Activated T-cell treated with anti-CD3 and anti-CD28 coated beads, Interleukin-2, amount 50 U/mL, for 72 hours (primary cell): ENCODE results near the gene SRSF11. TPM values are rescaled to one million over a fixed set of nuclear protein-coding genes. Genes with fewer than 3 reads are reported as not detected.
"Not testable (repeated sequence)": the region's sequence is repeated elsewhere in the genome, so short reads cannot be mapped to it uniquely, and the experiment has no call there.

Experiments used
- ATAC-seq, 2 donors: fragments of 150-1000 bp; cut with Tn5 transposase; replicated peaks in 1 of 2; 2 replicates each; pipeline ENCODE4 v1.10.0; 2021; ENCODE audit warnings: moderate library complexity in 2 of 2, mild to moderate bottlenecking in 1 of 2
- DNase-seq, 2 donors: peaks; one replicate each; pipeline ENCODE4 v3.0.0; 2021 to 2022; ENCODE audit warnings: mixed read lengths in 1 of 2
- H3K27ac Mint-ChIP-seq: one replicate; pipeline ENCODE4 v1.8.0; 2022; ENCODE audit warnings: mild to moderate bottlenecking, moderate library complexity, mixed read lengths
- H3K27me3 Mint-ChIP-seq: one replicate; pipeline ENCODE4 v1.8.0; 2022; ENCODE audit warnings: low read depth, mixed read lengths
- H3K36me3 Mint-ChIP-seq, 2 donors: one replicate each; pipeline ENCODE4 v1.8.0; 2022; ENCODE audit warnings: mixed read lengths in 2 of 2, mild to moderate bottlenecking in 1 of 2; ENCODE audit not compliant: insufficient read depth in 2 of 2
- H3K4me1 Mint-ChIP-seq: one replicate; pipeline ENCODE4 v1.8.0; 2022; ENCODE audit warnings: low read depth, mixed read lengths
- H3K4me3 Mint-ChIP-seq, 2 donors: one replicate each; pipeline ENCODE4 v1.8.0; 2022; ENCODE audit warnings: mild to moderate bottlenecking in 2 of 2, mixed read lengths in 2 of 2, moderate library complexity in 2 of 2
- H3K9me3 Mint-ChIP-seq, 2 donors: one replicate each; pipeline ENCODE4 v1.8.0; 2022; ENCODE audit warnings: mixed read lengths in 2 of 2
- total RNA-seq, 2 donors: library from RNA; stranded (reverse); gene quantifications; one replicate each; pipeline ENCODE4 v1.2.3, GENCODE V29; 2022

SRSF11 gene, protein sequence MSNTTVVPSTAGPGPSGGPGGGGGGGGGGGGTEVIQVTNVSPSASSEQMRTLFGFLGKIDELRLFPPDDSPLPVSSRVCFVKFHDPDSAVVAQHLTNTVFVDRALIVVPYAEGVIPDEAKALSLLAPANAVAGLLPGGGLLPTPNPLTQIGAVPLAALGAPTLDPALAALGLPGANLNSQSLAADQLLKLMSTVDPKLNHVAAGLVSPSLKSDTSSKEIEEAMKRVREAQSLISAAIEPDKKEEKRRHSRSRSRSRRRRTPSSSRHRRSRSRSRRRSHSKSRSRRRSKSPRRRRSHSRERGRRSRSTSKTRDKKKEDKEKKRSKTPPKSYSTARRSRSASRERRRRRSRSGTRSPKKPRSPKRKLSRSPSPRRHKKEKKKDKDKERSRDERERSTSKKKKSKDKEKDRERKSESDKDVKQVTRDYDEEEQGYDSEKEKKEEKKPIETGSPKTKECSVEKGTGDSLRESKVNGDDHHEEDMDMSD
- total RNA-seq, result 100 to 1,000 TPM; 245 TPM

DNA sequence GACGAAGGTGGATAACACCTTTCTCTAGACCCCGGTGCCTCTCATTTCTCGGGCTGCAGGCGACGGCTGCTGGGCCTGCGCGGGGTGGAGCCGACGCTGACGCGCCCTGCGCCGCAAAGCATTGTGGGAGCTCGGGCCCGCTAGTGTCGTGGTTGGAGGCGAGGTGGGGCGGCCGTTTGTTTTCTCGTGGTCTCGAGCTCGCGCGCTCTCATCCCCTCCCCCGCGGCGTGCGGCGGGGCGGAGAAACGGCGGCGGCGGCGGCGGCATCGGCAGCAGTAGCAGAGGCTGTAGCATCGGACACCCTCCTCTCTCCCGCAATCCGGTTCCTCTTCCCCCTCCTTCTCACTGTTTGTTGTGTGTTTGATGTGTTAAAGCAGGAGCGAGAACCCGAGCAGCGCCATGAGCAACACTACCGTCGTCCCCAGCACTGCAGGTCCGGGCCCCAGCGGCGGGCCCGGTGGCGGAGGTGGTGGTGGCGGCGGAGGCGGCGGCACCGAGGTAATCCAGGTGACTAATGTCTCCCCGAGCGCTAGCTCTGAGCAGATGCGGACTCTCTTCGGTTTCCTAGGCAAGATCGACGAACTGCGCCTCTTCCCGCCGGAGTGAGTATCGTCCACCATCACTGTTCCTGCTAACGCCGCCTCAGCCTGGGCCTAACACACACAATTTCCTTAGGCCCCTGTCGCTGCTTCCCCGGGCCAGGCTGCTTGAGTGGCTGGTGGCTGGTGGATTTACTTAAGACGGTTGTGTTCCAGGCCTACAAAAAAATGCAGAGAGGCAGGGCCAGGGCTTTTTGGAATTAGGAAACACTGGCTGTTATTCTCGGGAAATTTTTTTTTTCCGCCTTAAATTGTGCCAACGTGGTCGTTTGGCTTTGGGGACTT is at the start of gene SRSF11:
Gene SRSF11 (plus strand): TSS at position 143 of the 884 bp plus-strand sequence. CDS start 257 bp downstream, at position 400.
- DNase-seq, result peak; percentile 96 to 97
- H3K27me3 Mint-ChIP-seq, result no peaks in the 10 kb centered on the region
- H3K27ac Mint-ChIP-seq, result peak within 1 kb of the TSS; percentile 100
- peaks cover 3 to 33% of the 10 kb centered on the region in 2 donors for H3K36me3 Mint-ChIP-seq
- H3K9me3 Mint-ChIP-seq, result no peaks in the 10 kb centered on the region
- peaks cover 56% of the 10 kb centered on the region for H3K4me1 Mint-ChIP-seq
- peak; percentile 93 to 95 for ATAC-seq
- peak within 1 kb of the TSS; percentile 94 to 99 for H3K4me3 Mint-ChIP-seq

DNA sequence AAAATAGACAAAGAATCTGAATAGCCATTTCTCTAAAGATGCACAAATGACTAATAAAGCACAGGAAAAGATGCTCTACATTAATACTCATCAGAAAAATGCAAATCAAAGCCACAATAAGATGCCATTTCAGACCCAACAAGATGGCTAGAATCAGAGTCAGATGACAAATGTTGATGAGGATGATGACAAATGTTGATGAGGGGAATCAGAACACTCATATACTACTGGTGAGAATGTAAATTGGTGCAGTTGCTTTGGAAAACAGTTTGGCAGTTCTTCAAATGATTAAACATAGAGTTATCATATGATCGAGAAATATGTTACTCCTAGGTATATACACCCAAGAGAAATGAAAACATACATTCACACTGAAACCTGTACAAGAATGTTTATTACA is 49.7 kb upstream of the SRSF11 start:
- Mint-ChIP-seq H3K4me1 (peaks cover 20% of the 10 kb centered on the region), H3K27ac (no peak overlapping the region), H3K36me3 (peaks cover 3 to 5% of the 10 kb centered on the region in 2 donors), H3K4me3 (no peak overlapping the region), H3K9me3 (no peaks in the 10 kb centered on the region), H3K27me3 (no peaks in the 10 kb centered on the region)
- peak in 1 of 2 donors; percentile 49 for ATAC-seq
- no peak for DNase-seq

DNA sequence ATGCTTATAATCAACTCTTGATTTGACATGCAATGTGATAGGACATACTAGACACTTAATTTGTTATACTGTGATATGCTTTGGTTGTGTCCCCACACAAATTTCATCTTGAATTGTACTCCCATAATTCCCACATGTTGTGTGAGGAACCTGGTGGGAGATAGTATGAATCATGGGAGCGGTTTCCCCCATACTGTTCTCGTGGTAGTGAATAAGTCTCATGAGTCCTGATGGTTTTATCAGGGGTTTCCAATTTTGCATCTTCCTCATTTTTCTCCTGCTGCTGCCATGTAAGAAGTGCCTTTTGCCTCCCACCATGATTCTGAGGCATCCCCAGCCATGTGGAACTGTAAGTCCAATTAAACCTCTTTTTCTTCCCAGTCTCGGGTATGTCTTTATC is 36.0 kb upstream of the SRSF11 start:
- not testable (repeated sequence) for H3K27ac Mint-ChIP-seq, H3K4me3 Mint-ChIP-seq, H3K27me3 Mint-ChIP-seq, H3K9me3 Mint-ChIP-seq, DNase-seq, H3K4me1 Mint-ChIP-seq, ATAC-seq, H3K36me3 Mint-ChIP-seq

DNA sequence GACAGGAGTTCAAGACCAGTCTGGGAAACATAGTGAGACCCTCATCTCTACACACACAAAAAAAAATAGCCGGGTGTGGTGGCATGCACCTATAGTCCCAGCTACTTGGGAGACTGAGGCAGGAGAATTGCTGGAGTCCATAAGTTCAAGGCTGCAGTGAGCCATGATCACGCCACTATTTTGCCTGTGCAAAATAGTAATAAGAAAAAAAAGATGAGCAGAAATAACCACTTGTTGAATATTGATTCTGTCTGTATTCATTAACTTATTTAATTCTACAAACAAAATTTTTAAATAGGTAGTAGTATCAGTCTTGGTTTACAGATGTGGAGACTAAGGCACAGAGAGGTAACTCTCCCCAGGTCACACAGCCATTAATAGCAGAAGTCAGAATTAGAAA is 32.7 kb upstream of the SRSF11 start:
- no peak for ATAC-seq
- Mint-ChIP-seq H3K27ac (no peak overlapping the region), H3K9me3 (no peaks in the 10 kb centered on the region), H3K36me3 (peaks cover 0 to 4% of the 10 kb centered on the region in 2 donors), H3K27me3 (no peaks in the 10 kb centered on the region), H3K4me1 (peaks cover 9% of the 10 kb centered on the region), H3K4me3 (no peak overlapping the region)
- DNase-seq, result no peak

DNA sequence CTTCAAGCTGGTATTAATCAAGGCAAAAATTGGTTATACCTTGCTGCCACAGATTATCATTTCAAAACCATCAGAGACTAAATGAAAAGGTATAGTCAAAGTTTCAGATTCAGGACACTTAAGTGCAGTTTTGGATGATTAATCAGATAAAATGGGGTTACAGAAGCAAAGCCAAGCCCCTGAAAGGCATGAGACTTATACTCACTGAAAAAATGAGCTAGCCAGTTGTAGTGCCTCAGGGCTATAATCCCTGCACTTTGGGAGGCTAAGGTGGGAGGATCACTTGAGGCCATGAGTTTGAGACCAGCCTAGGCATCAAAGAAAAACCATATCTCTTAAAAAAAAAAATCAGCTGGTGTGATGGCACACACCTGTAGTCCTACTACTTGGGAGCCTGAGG is 31.0 kb upstream of the SRSF11 start:
- Mint-ChIP-seq H3K9me3 (no peaks in the 10 kb centered on the region), H3K4me1 (peaks cover 9% of the 10 kb centered on the region), H3K27me3 (no peaks in the 10 kb centered on the region), H3K4me3 (no peak overlapping the region), H3K36me3 (peaks cover 0 to 2% of the 10 kb centered on the region in 2 donors), H3K27ac (no peak overlapping the region)
- DNase-seq, result no peak
- no peak for ATAC-seq

DNA sequence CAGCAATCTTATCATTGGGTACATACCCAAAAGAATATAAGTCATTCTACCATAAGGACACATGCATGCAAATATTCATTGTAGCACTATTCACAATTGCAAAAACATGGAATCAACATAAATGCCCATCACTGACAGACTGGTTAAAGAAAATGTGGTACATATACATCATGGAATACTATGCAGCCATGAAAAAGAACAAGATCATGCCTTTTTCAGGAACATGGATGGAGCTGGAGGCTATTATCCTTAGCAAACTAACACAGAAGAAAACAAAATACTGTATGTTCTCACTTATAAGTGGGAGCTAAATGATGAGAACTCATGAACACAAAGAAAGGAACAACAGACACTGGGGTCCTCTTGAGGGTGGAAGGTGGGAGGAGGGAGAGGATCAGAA is 28.7 kb upstream of the SRSF11 start:
- H3K9me3 Mint-ChIP-seq, ATAC-seq, H3K4me1 Mint-ChIP-seq, H3K4me3 Mint-ChIP-seq, H3K36me3 Mint-ChIP-seq, H3K27ac Mint-ChIP-seq, DNase-seq, H3K27me3 Mint-ChIP-seq: not testable (repeated sequence)

DNA sequence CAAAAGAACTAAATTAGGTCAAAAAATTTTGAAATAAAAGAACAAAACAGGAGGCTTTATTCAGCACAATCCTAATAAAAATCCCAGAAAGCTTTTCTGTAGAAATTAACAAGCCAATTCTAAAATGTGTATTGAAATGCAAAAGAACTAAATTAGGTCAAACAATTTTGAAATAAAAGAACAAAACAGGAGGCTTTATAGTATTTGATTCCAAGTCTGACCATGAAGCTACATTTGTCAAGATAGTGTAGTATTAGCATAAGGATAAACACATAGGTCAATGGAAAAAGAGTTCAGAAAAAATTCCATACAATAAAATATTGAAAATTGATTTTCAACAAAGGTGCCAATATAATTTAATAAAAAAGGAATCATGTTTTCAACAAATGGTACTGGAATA is 26.6 kb upstream of the SRSF11 start:
- peaks cover 9% of the 10 kb centered on the region for H3K4me1 Mint-ChIP-seq

DNA sequence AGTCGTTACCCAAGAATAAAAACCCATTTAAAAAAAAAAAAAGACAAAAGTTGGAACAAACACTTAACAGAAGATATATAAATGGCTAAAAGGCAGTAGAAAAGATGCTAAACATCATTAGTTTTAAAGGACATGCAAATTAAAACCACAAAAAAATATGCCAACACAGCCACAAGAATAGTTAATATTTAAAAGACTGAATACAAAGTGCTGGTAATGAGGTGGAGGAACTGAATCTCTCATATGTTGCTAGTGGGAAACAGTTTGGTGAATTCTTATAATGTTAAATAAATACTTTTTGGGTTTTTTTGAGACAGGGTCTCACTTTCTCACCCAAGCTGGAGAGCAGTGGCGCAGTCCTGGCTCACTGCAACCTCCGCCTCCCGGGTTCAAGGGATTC is 25.8 kb upstream of the SRSF11 start:
- no peak for ATAC-seq
- H3K36me3 Mint-ChIP-seq, result peaks cover 0 to 2% of the 10 kb centered on the region in 2 donors
- H3K9me3 Mint-ChIP-seq, result no peaks in the 10 kb centered on the region
- no peak overlapping the region for H3K4me3 Mint-ChIP-seq
- H3K4me1 Mint-ChIP-seq, result peaks cover 7% of the 10 kb centered on the region
- no peaks in the 10 kb centered on the region for H3K27me3 Mint-ChIP-seq
- DNase-seq, result no peak
- H3K27ac Mint-ChIP-seq, result no peak overlapping the region

More for the DNA sequence above, 26.6 kb upstream of the SRSF11 start:
- H3K27me3 Mint-ChIP-seq, result no peaks in the 10 kb centered on the region
- DNase-seq (no peak), ATAC-seq (no peak)
- H3K9me3 Mint-ChIP-seq, result no peaks in the 10 kb centered on the region
- H3K27ac Mint-ChIP-seq, result no peak overlapping the region
- no peak overlapping the region for H3K4me3 Mint-ChIP-seq
- peaks cover 0 to 2% of the 10 kb centered on the region in 2 donors for H3K36me3 Mint-ChIP-seq

DNA sequence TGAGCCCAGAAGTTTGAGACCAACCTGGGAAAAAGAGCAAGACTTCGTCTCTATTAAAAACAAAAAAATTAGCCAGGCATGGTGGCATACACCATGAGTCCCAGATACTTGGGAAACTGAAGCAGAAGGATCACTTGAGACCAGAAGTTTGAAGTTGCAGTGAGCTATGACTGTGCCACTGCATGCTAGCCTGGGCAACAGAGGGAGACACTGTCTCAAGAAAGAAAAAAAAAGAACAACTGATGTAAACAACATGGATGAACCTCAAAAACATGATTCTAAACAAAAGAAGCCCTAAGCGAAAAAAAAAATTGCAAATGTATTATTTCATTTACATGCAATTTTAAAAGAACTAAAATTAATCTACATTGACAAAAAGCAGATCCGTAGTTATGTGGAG is 24.8 kb upstream of the SRSF11 start:
- DNase-seq, result no peak
- Mint-ChIP-seq H3K4me3 (no peak overlapping the region), H3K27ac (no peak overlapping the region), H3K36me3 (peaks cover 0 to 4% of the 10 kb centered on the region in 2 donors), H3K27me3 (no peaks in the 10 kb centered on the region), H3K4me1 (peaks cover 12% of the 10 kb centered on the region), H3K9me3 (no peaks in the 10 kb centered on the region)
- no peak for ATAC-seq

DNA sequence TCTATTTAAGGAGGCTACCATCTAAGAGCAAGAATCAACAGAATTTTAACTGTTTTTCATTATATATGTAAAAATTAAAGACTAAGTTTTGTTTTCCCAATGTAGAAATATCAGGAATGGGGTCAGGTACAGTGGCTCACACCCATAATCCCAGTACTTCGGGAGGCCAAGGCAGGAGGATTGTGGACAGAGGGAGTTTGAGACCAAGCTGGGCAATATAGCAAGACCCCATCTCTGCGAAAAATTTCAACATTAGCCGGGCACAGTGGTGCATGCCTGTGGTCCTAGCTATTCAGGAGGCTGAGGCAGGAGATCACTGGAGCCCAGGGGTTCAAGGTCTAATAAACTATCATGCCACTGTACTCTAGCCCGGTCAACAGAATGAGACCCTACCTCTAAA is 21.1 kb upstream of the SRSF11 start:
- H3K4me3 Mint-ChIP-seq, result no peak overlapping the region
- ATAC-seq (no peak), DNase-seq (no peak)
- H3K27ac Mint-ChIP-seq, result no peak overlapping the region
- peaks cover 34% of the 10 kb centered on the region for H3K4me1 Mint-ChIP-seq
- peaks cover 0 to 2% of the 10 kb centered on the region in 2 donors for H3K36me3 Mint-ChIP-seq
- no peaks in the 10 kb centered on the region for H3K27me3 Mint-ChIP-seq
- no peaks in the 10 kb centered on the region for H3K9me3 Mint-ChIP-seq

DNA sequence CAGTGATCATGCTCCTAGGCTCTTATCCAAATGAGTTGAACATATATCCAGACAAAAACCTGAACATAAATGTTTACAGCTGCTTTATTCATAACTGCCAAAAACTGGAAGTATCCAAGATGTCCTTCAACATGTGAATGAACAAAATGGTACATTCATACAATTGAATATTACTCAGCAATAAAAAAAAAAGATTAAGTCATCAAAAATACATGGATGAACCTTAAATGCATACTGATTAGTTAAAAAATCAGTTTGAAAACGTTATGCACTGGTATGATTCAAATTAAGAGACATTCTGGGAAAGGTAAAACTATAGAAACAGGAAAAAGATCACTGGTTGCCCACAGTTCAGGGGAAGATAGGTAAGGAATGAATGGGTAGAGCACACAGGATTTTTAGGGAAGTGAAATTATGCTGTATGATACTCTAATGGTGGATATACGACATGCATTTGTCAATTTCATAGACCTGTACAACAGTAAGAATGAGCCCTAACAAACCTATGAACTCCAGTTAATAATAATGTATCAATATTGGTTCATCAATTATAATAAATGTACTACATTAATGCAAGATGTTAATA is 18.9 kb upstream of the SRSF11 start:
- DNase-seq (no peak), ATAC-seq (no peak)
- Mint-ChIP-seq H3K4me3 (peak overlapping the region in 1 of 2 donors; percentile 14), H3K36me3 (peaks cover 3 to 4% of the 10 kb centered on the region in 2 donors), H3K4me1 (peaks cover 40% of the 10 kb centered on the region), H3K27me3 (no peaks in the 10 kb centered on the region), H3K9me3 (no peaks in the 10 kb centered on the region), H3K27ac (no peak overlapping the region)

DNA sequence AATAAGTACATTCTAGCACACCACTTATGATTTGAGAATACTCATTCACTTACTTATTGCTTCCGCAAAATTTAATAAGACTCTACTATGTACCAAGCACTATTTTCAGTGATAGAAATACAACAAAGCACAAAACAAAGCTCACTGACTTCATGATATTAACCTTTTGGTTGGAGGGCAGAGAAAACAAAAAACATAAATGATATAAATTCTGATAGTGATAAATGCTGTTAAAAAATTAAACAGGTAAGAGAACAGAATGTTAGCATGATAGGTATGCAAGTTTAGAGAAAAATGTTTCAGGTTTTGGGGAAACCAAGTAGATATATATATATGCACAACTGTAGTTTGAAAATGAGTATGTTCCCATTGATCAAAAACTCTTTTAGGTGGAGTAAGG is 17.0 kb upstream of the SRSF11 start:
- Mint-ChIP-seq H3K27me3 (no peaks in the 10 kb centered on the region), H3K27ac (peak overlapping the region; percentile 99), H3K4me1 (peaks cover 55% of the 10 kb centered on the region), H3K9me3 (no peaks in the 10 kb centered on the region), H3K36me3 (peaks cover 5 to 13% of the 10 kb centered on the region in 2 donors), H3K4me3 (peak overlapping the region; percentile 96 to 99)
- DNase-seq (no peak), ATAC-seq (no peak)

DNA sequence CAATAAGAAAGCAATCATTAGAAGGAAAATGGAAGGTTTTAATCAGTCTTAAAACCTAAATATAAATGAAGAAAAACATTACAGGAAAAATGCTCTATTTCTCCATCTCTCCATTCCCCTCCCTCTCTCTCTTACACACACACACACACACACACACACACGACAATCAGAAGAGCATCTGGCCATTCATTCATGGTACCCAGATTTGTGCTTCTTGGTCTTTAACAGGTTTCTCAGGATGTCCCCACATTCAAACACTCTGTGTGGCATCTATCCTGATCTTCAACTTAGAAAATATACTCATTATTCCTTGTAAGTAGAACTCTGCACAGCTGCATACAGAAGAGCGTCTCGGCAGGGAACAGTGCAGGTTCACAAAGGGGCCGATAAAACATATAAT is 16.6 kb upstream of the SRSF11 start:
- H3K27ac Mint-ChIP-seq, result peak overlapping the region; percentile 99
- H3K36me3 Mint-ChIP-seq, result peaks cover 5 to 13% of the 10 kb centered on the region in 2 donors
- ATAC-seq (no peak), DNase-seq (no peak)
- peak overlapping the region; percentile 96 to 99 for H3K4me3 Mint-ChIP-seq
- H3K4me1 Mint-ChIP-seq, result peaks cover 60% of the 10 kb centered on the region
- H3K27me3 Mint-ChIP-seq, result no peaks in the 10 kb centered on the region
- no peaks in the 10 kb centered on the region for H3K9me3 Mint-ChIP-seq
